Psoas muscle (tissue), 8 donors: ENCODE measurements around the gene GTF2F2. TPM values are rescaled to one million over a fixed set of nuclear protein-coding genes. Genes with fewer than 3 reads are reported as not detected.

ENCODE experiments used
- ATAC-seq, 4 donors: fragments of 200-7000 bp; cut with Tn5 transposase; one replicate each; pipeline ENCODE4 v1.9.1; 2020; ENCODE audit warnings: moderate library complexity in 3 of 4, mild to moderate bottlenecking in 2 of 4
- DNase-seq, 2 donors: peaks; one replicate each; pipeline ENCODE4 v3.0.0-alpha.2; 2020
- H3K27ac ChIP-seq: fragments of 200-600 bp; one replicate; pipeline ENCODE4 v1.8.0; 2022
- H3K27me3 ChIP-seq, 3 donors: fragments of 200-600 bp in 1 of 3; one replicate each; pipeline versions ENCODE4 v1.6.1 to v1.8.0; 2013 to 2022; ENCODE audit warnings: low read length in 2 of 3, mild to moderate bottlenecking in 2 of 3, moderate library complexity in 1 of 3; ENCODE audit not compliant: insufficient read depth in 3 of 3
- H3K36me3 ChIP-seq, 2 donors: fragments of 200-600 bp in 1 of 2; one replicate each; pipeline versions ENCODE4 v1.6.1 to v1.8.0; 2013 to 2022; ENCODE audit warnings: low read depth in 1 of 2, mild to moderate bottlenecking in 1 of 2, moderate library complexity in 1 of 2; ENCODE audit not compliant: insufficient read depth in 1 of 2
- H3K4me1 ChIP-seq: fragments of 200-600 bp; one replicate; pipeline ENCODE4 v1.8.0; 2022
- H3K4me3 ChIP-seq: fragments of 200-600 bp; one replicate; pipeline ENCODE4 v1.8.0; 2022; ENCODE audit warnings: mild to moderate bottlenecking
- H3K9me3 ChIP-seq: fragments of 200-600 bp; one replicate; pipeline ENCODE4 v1.8.0; 2022
- CTCF ChIP-seq: fragments of 200-600 bp; IDR thresholded peaks from one replicate; pipeline ENCODE4 v1.8.0; 2022; ENCODE audit warnings: antibody characterized with exemption
- WGBS, 3 donors: extraction: QIAGEN DNeasy Blood & Tissue Kit; methylation state at CpG; one replicate each; pipeline versions ENCODE4 v1.1.6 to v1.1.7; 2013; 5-methylcytosine and 5-hydroxymethylcytosine counted together
- intact Hi-C, 2 donors: fragments of 100-400 bp; cut with DNase I; formaldehyde crosslinking; loops; one replicate each; pipeline versions ENCODE4 v1.11.0 to v1.14.2; 2022
- polyA plus RNA-seq, 3 donors: library from polyadenylated mRNA; stranded (reverse); fragments of 200-250 nt; gene quantifications; one replicate each; pipeline ENCODE4 v1.2.3, GENCODE V29; 2013
- total RNA-seq, 4 donors: library from RNA; stranded (reverse); fragmentation: NEBNext Ultra II Directional in 2 of 4; extraction: Animal tissue kit (Norgen Biotek cat#: 25700) in 2 of 4; gene quantifications; one replicate each; pipeline versions ENCODE4 v1.2.1 to v1.2.4, GENCODE V29; 2021 to 2023
- donor health status: healthy with polysubstance abuse.
- donor health status: DM: no; HTN: no; CAD: no; lungs with moderate emphysema.
- donor health status: Bipolar disorder and iron deficiency.
- donor health status: healthy.
- donor health status: DM: yes; HTN: yes; CAD: no.
- donor health status: DM: no; HTN: no; CAD: no.
- donor health status: DM: no; HTN: no; CAD: no.
- donor health status: DM: yes; HTN: yes; CAD: no.

The GTF2F2 gene
- total and polyA plus RNA-seq, 7 donors: 12.9 to 23.5 (median 19.2) TPM

DNA sequence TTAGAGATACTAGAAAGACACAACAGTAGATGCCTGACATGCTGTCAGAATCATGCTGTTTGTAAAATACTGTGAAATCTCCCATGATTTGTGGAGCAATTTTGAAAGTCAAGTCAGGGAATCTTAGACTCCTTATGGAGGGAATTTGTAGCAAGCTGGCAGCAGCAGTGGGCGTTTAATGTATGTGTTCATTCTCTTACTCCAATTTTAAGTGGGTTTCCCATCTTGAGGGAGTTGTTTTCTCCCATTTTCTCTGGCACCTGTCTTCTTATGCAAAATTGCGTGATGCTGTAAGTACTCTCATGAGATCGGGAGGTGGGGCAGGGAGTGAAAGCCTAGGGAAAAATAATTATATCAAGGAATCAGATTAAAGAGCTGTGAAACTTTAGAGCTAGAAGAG lies 16.0 kb upstream of the GTF2F2 start:
- ATAC-seq: no peak
- no peak overlapping the region for H3K27ac ChIP-seq
- intact Hi-C loops: no loop called here
- no peaks in the 10 kb centered on the region for H3K9me3 ChIP-seq
- no peaks in the 10 kb centered on the region for H3K36me3 ChIP-seq
- H3K4me3 ChIP-seq: no peak overlapping the region
- TF ChIP-seq CTCF: no peak
- no peaks in the 10 kb centered on the region for H3K4me1 ChIP-seq
- 74 to 87% (median 83%) methylated on average over 3 of the region's 3 CpGs for WGBS, 3 donors
- H3K27me3 ChIP-seq: no peaks in the 10 kb centered on the region
- DNase-seq: no peak

DNA sequence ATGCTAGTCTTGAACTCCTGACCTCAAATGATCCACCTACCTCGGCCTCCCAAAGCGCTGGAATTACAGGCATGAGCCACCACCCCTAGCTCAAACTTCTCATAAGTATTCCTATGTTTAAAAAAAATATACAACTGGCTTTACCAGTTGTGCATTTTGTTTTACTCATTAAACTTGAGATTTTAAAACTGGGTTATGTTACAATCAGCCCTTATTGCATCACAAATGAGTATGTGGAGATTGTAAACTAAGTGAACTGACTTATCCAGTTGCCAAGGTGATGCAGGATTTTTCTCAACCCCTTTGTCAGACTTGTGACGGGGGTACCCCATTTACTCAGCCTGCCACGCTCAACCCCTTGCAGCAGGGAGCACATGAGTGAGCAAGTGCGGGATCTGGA lies 14.4 kb upstream of the GTF2F2 start:
- Histone ChIP-seq H3K36me3 (no peaks in the 10 kb centered on the region), H3K4me1 (no peaks in the 10 kb centered on the region), H3K9me3 (no peaks in the 10 kb centered on the region), H3K27ac (no peak overlapping the region), H3K27me3 (no peaks in the 10 kb centered on the region), H3K4me3 (no peak overlapping the region)
- intact Hi-C loops: no loop called here
- 88 to 93% (median 91%) methylated on average over 5 of the region's 5 CpGs for WGBS, 3 donors
- no peak for TF ChIP-seq CTCF
- DNase-seq (no peak), ATAC-seq (no peak)

DNA sequence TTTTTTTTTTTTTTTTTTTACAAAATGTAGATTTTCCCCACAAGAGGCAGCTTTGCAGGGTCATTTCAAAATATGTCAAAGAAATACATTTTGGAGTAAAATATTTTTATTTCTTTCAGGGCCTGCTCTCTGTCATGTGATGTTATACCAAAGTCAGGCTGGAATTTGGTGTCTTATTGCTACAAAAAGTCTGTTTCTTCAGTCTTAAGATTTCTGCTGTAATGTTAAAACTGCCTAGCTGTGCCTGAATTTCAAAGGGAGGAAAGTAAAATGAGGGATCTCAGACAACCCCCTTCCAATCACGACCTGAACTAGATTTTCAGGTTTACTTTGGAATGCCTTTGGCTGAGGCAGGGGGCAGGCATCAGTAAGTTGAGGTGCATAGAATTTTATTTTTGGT lies 12.8 kb upstream of the GTF2F2 start:
- H3K9me3 ChIP-seq: no peaks in the 10 kb centered on the region
- DNase-seq: no peak
- 23 to 31% (median 28%) methylated on average over 1 of the region's 1 CpG for WGBS, 3 donors
- intact Hi-C loops: no loop called here
- no peaks in the 10 kb centered on the region for H3K36me3 ChIP-seq
- H3K4me3 ChIP-seq: no peak overlapping the region
- H3K27ac ChIP-seq: no peak overlapping the region
- H3K27me3 ChIP-seq: no peaks in the 10 kb centered on the region
- no peak for TF ChIP-seq CTCF
- no peaks in the 10 kb centered on the region for H3K4me1 ChIP-seq
- no peak for ATAC-seq

DNA sequence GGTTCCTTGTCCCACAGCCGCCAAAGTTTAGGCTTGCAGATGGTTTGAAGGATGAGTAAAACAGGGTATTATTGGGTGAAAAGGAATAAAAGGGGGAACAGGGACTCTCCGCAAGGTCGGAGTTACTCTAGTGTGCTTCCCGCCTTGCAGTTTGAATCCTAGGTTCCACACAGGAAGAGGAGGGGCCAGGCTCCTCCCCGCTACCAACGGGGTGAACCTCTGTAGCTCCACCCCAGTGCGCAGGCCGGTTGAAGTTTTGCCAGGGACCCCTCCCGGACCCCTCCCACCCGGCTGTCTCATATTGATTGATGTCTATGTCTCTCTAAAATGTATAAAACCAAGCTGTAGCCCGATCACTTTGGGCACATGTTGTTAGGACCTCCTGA lies 11.6 kb upstream of the GTF2F2 start:
- DNase-seq (peak in 1 of 2 donors; percentile 15), ATAC-seq (peak in 3 of 4 donors; percentile 58 to 75 (median 74))
- Histone ChIP-seq H3K9me3 (no peaks in the 10 kb centered on the region), H3K4me3 (no peak overlapping the region), H3K4me1 (no peaks in the 10 kb centered on the region), H3K36me3 (no peaks in the 10 kb centered on the region), H3K27ac (no peak overlapping the region), H3K27me3 (no peaks in the 10 kb centered on the region)
- intact Hi-C loops: no loop called here
- WGBS, 3 donors: 44 to 56% (median 50%) methylated on average over 9 to 11 of the region's 11 CpGs
- no peak for TF ChIP-seq CTCF

GRCh38 chr13:45109102-45109720 lies 11.1 kb upstream of the GTF2F2 start:
- Histone ChIP-seq H3K36me3 (no peaks in the 10 kb centered on the region), H3K27me3 (no peaks in the 10 kb centered on the region), H3K4me1 (no peaks in the 10 kb centered on the region), H3K27ac (no peak overlapping the region), H3K4me3 (no peak overlapping the region), H3K9me3 (no peaks in the 10 kb centered on the region)
- TF ChIP-seq CTCF: no peak
- 62 to 78% (median 69%) methylated on average over 5 of the region's 5 CpGs for WGBS, 3 donors
- ATAC-seq (peak; percentile 48 to 91 (median 88)), DNase-seq (no peak)
- intact Hi-C loops: no loop called here
